Superior temporal gyrus (tissue), 1 donor: ENCODE measurements around the gene XPC.
A peak's percentile ranks its signal among the peaks of the same experiment; 100 is the strongest.
"Not testable (repeated sequence)": the region's sequence is repeated elsewhere in the genome, so short reads cannot be mapped to it uniquely, and the experiment has no call there.

ENCODE experiments used
- DNase-seq: peaks from one replicate; pipeline ENCODE4 v3.0.0-alpha.2; 2016; ENCODE audit errors: extremely low spot score

XPC gene

DNA sequence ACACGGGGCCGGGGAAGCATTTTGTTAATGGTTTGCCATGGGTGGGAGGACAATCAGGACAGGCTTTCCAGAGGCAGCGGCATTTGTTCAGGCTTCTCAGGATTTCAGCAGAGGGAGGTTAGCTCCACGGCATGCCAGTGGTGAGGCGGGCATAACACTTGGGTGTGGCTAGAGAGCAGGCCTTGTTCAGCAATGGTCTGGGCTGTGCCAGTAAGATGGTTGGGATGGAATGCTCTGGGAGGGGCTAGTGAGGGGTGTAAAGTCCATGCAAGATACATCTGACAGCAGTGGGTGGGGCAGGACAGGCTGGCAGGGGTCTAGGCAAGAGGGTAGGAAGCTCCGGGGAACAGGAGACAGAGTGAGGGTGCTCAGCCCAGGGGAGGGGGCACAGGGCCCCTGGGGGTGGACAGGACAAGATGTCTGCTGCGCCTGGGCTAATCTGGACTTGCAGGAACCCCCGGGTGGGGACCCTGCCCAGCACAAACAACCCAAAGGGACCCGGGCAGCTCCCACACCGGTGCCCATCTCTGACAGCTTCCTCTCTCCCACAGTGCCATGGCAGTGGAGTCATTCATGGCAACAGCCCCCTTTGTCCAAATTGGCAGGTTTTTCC, 45.1 kb downstream of the XPC start:
- DNase-seq = no peak

DNA sequence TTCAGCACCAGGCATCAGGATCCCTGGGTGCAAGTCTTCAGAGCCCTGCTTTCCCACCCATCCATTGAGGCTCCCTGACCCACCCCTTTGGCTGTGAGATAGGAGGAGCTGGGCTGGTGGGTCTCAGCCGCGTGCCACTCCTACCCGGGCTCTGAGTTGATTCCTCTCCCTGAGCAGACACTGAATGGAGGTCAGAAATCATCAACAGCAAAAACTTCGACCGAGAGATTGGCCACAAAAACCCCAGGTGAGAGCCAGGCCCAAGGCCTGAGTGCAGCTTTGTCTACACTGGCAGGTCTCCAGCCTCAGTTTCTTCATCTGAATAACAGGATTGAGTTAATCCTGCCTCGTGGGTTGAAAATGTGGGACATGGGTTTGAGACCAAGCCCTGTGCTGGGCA, 45.7 kb downstream of the XPC start:
- no peak for DNase-seq

- DNase-seq = no peak
These were observed 46.3 kb downstream of the XPC start for GRCh38 chr3:14132120-14132519.

- DNase-seq = no peak
These were observed 47.3 kb downstream of the XPC start for GRCh38 chr3:14131134-14131533.

DNA sequence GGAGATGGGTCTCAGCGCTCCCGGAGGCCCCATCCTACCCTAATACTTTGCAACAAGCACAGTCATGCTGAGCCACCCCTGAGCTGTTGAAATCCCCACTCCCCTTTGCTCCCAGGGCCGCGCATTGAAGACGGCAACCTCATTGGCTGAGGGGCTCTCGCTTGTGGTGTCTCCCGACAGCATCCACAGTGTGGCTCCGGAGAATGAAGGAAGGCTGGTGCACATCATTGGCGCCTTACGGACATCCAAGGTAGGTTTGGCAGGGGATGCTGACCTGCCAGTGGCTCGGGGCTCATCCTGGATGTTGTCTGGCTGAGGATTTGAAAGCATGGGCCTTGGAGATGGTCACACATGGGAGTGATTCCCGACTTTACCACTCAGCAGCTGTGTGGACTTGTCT, 47.7 kb downstream of the XPC start:
- no peak for DNase-seq

DNA sequence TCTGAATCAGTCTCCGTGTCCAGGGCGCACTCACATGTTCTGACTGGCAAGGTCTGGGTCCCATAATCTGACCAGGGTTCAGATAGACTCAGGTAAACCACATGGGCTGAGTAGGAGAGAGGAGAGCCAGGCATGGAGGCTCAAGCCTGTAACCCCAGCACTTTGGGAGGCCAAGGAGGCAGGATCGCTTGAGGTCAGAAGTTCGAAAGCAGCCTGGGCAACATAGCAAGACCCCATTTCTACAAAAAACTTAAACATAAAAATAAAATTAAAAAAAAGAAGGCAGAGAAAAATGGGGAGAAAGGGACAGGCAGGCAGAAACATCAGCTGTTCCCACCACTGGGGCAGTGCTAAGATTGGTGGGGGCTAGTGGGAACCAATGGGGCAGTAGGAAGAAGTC, 48.2 kb downstream of the XPC start:
- no peak for DNase-seq

DNA sequence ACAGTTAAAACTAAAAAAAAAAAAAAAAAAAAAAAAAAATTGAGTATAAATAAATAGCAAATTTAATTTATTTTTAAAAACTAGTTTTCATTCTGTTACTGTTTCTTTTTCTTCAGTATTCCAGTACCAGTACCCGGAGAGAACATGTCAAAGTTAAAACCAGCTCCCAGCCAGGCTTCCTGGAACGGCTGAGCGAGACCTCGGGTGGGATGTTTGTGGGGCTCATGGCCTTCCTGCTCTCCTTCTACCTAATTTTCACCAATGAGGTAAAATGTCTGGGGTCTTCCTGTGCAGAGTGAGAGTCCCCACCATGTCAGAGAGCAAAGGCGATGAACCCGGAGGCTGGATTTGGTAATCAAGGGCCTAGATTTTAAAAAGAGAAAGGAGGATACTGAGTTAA, 49.1 kb downstream of the XPC start:
- DNase-seq = no peak

DNA sequence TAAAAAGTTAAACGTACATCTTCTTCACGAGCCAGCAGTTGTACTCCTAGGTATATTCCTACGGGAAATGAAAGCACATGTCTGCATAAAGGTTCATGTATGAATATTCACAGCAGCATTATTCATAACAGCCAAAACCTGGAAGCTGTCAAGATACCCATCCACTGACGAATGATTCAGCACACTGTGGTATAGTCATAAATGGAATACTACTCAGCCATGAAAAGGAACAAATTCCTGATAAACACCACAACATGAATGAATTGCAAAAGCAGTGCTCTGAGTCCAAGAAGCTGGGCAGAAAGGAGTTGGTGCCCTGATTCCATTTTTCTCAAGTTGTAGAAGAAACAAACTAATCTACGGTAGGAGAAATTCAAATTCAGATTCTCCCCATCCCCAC, 49.7 kb downstream of the XPC start:
- DNase-seq = no peak

DNA sequence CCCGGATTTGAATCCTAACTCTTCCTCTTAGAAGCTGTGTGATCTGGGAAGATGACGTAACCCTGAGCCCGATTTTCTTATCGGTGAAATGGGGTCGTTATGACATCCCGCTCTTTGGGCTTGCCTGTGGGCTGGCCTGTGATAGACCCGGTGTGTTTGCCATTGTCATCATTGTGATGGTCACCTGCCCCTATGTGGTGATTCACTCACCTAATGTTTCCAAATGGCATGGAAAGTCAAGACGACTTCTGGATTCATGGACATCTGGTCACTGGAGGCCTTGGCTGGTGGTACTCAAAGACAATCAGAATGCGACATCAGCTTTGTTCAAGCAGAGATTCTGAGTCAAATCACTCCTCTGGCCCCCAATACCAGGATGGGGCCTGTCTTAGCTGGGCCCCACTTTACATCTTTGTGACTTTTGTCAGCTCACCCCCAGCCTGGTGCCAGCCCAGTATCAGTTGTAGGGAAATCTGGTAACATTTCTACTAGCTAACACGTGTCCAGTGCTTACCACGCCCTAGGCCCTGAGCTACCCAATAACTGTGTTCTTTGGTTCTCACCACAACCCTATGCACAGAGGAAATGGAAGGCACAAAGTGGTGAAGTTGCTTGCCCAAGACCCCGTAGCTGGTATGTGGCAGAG, 50.8 kb downstream of the XPC start:
- no peak for DNase-seq

DNA sequence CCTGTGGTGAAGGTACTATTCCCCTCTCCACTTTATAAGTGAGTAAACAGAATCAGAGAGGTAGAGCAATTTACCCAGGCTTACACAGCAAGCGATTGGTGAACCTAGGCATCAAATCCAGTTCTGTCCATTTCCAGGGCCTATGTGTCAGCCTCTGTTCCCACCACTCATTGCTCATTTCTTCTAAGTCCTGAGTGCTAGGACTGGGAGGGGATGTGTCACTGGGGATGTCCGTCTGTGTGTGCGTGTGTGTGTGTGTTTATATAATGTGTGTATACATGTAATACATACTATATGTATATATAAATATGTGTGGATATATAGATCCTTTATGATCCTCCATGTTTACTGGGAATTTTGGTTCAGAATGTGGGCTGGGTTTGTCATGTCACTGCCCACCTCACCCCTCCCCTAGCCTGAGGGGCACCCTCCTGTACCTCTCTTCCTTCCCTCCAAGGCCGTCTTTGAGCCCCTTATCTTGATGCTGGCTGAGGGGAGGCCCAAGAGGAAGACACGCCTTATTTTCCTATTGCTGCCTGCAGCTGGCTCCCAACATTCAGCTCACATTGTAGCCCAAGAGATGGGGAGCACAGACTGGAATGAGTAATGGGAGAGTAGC, 51.4 kb downstream of the XPC start:
- DNase-seq = no peak

DNA sequence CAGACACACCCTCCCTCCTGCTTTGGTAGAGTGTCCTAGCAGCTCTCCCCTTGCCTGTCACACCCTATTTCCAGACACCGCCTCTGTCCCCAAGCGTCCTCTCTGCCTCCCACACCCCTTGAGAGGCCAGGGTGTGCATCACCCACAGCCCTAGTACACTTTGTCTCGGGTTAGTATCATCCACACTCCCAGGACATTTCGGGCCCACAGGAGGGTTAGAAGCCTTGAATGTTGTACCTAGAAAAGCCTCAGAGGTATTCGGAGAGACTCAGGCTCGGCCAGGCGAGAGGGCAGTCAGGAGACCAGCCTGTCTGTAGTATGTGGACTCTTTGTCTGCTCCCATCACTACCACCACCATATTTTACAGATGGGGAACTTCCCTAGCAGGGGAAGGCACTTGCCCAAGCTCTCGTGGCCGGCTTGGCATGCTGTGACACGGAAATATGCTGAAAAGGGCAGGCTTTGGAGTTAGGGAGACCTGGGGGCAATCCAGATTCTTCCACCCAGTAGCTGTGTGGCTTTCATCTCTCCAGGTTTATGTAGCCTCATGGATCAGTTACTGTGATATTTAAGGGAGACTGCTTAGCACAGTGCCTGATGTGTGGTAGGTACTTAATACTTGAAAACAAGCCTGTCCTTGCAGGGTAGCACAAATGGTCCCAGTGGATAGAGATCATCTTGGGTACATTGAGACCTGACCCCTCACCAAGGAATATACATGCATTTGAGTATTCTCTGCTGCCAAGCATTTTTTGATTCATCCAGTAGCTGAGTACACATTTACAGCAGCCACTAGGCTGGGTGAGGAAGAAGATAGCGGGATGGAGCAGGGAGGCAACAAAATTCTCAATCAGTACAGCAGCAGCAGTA, 52.1 kb downstream of the XPC start:
- no peak for DNase-seq

GRCh38 chr3:14125193-14126016, 53.0 kb downstream of the XPC start:
- DNase-seq = peak; percentile 51

DNA sequence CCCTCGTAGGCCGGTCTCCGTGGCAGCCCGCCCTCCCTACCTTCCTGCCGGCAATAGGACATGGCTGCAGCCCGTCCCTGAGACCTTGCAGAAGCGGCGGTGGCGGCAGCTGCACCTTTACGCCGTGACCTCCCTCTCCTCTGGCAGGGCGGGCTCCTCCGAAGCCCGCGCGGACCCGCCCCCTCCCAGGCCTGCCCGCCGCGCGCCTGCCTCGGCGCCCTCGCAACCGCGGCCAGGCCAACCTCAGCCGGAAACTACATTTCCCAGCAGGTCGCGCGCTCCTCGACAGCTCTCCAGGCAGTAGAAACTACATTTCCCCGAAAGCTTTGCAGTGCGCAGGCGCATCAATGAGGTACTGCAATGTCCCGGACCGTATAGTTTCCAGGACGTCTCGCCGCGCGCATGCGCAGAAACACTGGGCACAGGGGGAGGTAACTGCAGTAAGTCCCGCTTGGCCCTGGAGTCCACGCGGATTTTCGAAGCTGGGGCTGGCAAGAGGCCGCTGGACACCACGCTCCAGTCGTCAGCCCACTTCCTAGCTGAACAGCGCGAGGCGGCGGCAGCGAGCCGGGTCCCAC, 53.7 kb downstream of the XPC start, which contains the start of the genes CHCHD4 and TMEM43:
TSS of gene CHCHD4 (minus strand) at position 256 of the 578 bp plus-strand sequence. CDS start at position 62, 194 bp downstream.
TSS of gene TMEM43 (plus strand) at position 438 of the 578 bp plus-strand sequence. CDS start 142 bp downstream, outside the sequence.
- peak; percentile 100 for DNase-seq

DNA sequence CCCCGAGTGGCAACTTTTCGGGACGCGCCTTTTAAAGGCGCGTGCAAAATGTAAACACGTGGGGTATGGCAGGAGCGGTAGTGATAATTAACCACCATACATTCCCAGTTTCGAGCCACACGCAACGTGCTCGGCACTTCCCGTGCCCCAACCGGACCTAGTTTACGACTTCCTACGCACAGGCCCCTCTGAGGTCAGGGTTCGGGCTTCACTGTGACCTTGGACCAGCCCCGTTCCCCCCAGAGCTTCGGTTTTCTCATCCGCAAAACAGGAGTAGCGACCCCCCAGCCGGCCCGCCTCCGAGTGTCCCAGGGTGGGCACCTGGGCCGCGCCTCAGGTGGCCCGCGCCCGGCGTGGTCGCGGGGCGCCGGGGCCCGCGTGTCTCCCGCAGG, 54.2 kb downstream of the XPC start:
- DNase-seq = peak; percentile 61

- DNase-seq = no peak
These were observed 54.8 kb downstream of the XPC start for GRCh38 chr3:14123308-14124222.

DNA sequence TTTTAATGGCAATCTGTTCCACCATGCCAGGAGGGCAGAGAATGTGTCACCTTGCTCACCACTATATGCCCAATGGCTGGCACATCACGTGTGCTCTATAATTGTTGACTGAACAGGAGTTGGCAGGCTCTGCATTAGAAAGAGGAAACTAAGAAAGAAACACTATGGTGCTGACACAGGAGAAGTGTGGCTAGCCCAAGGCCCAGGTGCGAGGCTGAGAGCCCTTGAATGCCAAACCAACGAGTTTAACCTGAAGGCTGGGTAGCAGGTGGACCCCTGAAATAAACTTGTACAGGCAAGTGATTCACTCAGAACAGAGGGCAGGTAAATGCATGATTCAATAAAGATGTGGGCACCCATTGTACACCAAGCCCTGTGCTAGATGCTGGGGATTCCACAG, 56.1 kb downstream of the XPC start:
- no peak for DNase-seq

DNA sequence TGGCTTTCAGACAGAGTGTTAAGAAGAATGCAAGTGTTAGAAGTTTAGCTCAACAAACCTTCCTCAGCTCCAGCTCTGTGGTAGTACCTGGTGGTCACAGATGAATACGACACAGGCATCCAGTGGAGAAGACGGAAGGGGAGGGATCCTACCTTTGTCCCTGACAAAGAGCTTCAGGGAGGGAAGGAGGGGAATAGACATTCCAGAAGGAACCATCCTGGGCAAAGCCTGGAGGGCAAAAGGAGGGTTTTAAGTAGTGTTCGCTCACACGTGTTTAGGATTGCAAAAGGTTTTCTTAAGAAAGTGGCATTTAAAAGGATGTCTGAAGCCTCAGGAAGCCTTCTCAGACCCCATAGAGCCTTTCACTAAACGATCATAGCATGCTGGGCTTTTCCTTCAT, 56.5 kb downstream of the XPC start:
- DNase-seq = no peak

DNA sequence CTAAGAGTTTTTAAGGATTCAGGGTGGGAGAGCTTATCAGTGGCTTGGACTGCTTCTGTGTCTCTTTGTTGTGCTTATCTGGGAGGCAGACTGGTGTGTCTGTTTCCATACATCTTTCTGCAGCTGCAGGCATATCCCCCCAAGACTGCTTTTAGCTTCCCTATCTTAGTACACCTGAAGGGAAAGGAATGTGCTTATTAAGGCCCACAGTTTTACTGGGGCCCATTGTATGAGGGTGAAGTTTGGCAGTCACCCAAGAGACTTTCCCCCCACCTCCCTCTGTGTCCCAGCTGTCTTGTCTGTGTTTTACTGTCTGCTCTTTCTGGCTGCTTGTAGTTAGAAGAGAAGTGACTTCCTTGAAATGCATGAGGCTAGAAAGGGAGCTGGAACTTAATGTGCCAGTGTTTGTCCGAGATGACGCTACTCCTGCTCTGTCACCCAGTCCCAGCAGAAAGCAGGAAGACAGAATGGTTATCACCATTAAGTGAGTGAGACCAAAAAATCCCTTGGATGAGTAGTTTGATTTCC, 57.4 kb downstream of the XPC start:
- DNase-seq = not testable (repeated sequence)

- no peak for DNase-seq
These were observed 58.1 kb downstream of the XPC start for GRCh38 chr3:14120111-14120920.
